Colonic mucosa (tissue), 4 donors: ENCODE results near the gene UGT1A10. TPM values are rescaled to one million over a fixed set of nuclear protein-coding genes. Genes with fewer than 3 reads are reported as not detected.
A peak's percentile ranks its signal among the peaks of the same experiment; 100 is the strongest.

Experiments used
- DNase-seq: peaks from one replicate; pipeline ENCODE4 v3.0.0-alpha.2; 2020
- H3K27ac ChIP-seq: fragments of 200-600 bp; one replicate; pipeline ENCODE4 v1.8.0; 2021
- H3K27me3 ChIP-seq: fragments of 200-600 bp; one replicate; pipeline ENCODE4 v1.8.0; 2021
- H3K36me3 ChIP-seq: fragments of 200-600 bp; one replicate; pipeline ENCODE4 v1.8.0; 2021
- H3K4me1 ChIP-seq: fragments of 200-600 bp; one replicate; pipeline ENCODE4 v1.8.0; 2021; ENCODE audit warnings: mild to moderate bottlenecking
- H3K4me3 ChIP-seq: fragments of 200-600 bp; one replicate; pipeline ENCODE4 v1.8.0; 2021
- H3K9ac ChIP-seq, 2 donors: one replicate each; pipeline ENCODE4 v1.7.0; 2013; ENCODE audit warnings: control low read depth in 2 of 2, low read depth in 2 of 2, low read length in 2 of 2
- H3K9me3 ChIP-seq: fragments of 200-600 bp; one replicate; pipeline ENCODE4 v1.8.0; 2021
- intact Hi-C: fragments of 100-400 bp; cut with DNase I; formaldehyde crosslinking; loops from one replicate; pipeline ENCODE4 v1.14.1; 2022
- total RNA-seq, 2 donors: library from RNA; stranded (reverse); fragmentation: NEBNext Ultra II Directional in 1 of 2; extraction: Animal tissue kit (Norgen Biotek cat#: 25700) in 1 of 2; gene quantifications; one replicate each; pipeline ENCODE4 v1.2.1, GENCODE V29; 2021
- TF ChIP-seq, protein P1 (sequence below): fragments of 200-600 bp; IDR thresholded peaks from one replicate; pipeline ENCODE4 v1.8.0; 2022; ENCODE audit warnings: antibody characterized with exemption, mild to moderate bottlenecking
- donor health status: healthy.
- donor health status: DM: no; HTN: no; CAD: no.
- donor health status: DM: no; HTN: no; CAD: no.

UGT1A10 gene
- total RNA-seq, 2 donors from 2014 or later = 45.2 to 82.9 TPM

DNA sequence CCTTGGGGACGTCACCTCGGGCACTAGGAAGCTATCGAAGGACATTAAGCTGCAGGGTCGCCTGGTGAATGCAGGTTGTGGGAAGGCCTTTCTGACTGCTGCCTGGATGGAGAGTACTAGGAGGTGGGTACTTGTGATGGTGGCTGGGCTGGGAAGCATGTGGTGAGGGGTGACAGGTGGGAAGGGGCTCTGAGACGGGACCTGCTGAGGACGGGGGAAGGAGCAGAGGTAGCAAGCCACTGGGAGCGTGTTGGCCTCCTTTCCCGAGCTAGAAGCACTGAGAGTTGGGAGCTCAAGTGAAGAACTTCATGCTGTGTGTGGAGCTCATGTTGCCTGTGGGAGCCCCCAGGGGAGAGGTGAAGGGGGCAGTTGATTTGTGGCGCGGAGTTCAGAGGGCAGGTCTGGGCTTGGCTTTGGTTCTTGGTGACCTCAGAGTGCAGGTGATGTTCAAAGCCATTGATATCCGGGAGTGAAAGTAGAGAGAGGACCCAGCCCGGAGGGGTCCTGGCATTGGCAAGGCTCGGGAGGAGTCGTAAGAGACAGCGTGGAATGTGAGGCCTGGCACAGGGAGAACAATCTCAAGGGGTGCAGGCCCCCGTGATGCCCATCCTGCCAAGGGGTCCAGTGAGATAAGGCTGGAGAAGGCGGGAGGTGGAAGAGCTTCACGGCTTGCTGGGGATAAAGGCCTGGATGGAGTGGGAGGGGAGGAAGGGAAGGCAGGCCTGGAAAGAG lies 155.1 kb downstream of the UGT1A10 start:
- no peaks in the 10 kb centered on the region for H3K36me3 ChIP-seq
- no peaks in the 10 kb centered on the region for H3K9me3 ChIP-seq
- intact Hi-C loops = no loop called here
- H3K9ac ChIP-seq = no peak overlapping the region
- H3K4me1 ChIP-seq = no peaks in the 10 kb centered on the region
- H3K27me3 ChIP-seq = no peaks in the 10 kb centered on the region
- H3K27ac ChIP-seq = no peak overlapping the region
- H3K4me3 ChIP-seq = no peak overlapping the region
- DNase-seq = no peak
- TF ChIP-seq, protein P1, sequence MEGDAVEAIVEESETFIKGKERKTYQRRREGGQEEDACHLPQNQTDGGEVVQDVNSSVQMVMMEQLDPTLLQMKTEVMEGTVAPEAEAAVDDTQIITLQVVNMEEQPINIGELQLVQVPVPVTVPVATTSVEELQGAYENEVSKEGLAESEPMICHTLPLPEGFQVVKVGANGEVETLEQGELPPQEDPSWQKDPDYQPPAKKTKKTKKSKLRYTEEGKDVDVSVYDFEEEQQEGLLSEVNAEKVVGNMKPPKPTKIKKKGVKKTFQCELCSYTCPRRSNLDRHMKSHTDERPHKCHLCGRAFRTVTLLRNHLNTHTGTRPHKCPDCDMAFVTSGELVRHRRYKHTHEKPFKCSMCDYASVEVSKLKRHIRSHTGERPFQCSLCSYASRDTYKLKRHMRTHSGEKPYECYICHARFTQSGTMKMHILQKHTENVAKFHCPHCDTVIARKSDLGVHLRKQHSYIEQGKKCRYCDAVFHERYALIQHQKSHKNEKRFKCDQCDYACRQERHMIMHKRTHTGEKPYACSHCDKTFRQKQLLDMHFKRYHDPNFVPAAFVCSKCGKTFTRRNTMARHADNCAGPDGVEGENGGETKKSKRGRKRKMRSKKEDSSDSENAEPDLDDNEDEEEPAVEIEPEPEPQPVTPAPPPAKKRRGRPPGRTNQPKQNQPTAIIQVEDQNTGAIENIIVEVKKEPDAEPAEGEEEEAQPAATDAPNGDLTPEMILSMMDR = no peak

DNA sequence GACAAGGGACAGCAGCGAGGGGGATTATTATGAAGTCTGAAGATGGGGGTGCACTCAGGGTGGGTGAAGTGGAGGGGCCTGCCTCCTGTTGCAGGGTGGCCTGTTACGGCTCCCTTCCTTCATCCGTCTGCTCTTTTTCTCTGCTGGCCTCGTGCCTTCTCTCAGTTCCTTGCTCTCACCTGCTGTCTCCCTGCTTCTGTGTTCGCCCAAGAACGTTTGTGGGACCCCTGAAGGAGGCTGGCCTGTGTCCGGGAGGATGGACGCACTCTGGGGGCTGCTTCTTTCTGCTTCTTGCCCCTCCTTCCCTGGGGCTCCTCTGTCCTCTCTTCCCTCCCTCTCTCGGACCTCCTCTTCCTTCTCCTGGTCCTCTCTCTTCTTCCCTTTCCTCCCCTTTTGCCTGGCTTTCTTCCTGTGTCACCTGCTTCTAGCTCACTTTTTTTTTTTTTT lies 155.7 kb downstream of the UGT1A10 start:
- TF ChIP-seq, protein P1 = no peak
- DNase-seq = no peak
- Histone ChIP-seq H3K36me3 (no peaks in the 10 kb centered on the region), H3K9ac (no peak overlapping the region), H3K4me3 (no peak overlapping the region), H3K9me3 (no peaks in the 10 kb centered on the region), H3K27ac (no peak overlapping the region), H3K27me3 (no peaks in the 10 kb centered on the region), H3K4me1 (no peaks in the 10 kb centered on the region)
- intact Hi-C loops = no loop called here

DNA sequence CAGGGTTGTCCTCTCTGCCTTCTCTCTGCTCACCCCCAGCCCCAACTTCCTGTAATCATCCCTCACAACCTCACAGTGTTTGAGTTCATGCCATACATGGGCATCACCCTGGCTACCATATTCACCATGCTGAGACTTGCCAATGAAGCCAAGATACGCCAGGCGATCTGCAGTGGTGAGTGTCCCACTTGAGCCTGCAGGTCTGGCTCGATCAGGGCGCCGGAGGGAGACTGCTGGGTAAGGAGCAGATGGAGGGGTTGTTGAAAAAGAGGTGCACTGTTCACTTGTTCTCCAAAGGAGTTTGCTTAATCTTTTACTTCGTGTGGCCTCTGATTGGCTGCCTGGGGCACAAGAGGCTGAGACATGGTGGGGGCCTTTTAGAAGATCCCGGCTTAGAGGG lies 156.5 kb downstream of the UGT1A10 start:
- Histone ChIP-seq H3K4me1 (no peaks in the 10 kb centered on the region), H3K27me3 (no peaks in the 10 kb centered on the region), H3K27ac (no peak overlapping the region), H3K4me3 (no peak overlapping the region), H3K36me3 (no peaks in the 10 kb centered on the region), H3K9ac (no peak overlapping the region), H3K9me3 (no peaks in the 10 kb centered on the region)
- TF ChIP-seq, protein P1 = no peak
- DNase-seq = no peak
- intact Hi-C loops = no loop called here

DNA sequence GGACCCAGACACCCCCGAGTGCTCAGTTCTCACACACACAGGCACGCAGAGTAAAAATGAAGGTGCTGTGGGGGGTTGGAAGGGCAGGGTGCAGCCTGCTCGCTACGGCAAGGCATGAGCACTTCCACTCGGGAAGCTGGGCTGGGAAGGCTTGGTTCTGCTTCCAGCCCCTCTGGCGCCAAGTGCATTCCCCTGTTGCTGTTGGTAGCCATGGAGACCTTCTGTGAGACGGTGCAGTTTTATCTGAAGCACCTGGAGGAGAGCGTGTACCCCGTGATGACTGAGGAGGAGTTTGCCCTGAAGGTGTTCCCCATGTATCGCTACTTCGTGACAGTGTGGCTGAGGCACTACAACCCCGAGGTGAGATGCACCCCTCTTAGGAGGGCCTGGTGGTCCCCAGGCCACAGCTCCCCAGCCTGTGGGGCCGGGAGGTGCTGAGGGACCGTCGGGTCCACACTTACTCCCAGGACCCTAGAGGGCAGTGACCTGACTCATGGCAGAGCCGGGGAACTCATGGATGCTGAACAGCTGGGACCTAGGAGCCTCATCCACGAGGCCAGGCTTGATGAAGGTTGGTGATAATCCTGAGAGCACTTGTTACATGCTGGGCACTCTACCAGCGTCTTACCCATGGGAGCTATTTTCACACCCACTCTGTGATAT lies 157.3 kb downstream of the UGT1A10 start:
- DNase-seq = no peak
- Histone ChIP-seq H3K9ac (no peak overlapping the region), H3K27me3 (no peaks in the 10 kb centered on the region), H3K27ac (no peak overlapping the region), H3K9me3 (no peaks in the 10 kb centered on the region), H3K36me3 (no peaks in the 10 kb centered on the region), H3K4me3 (no peak overlapping the region), H3K4me1 (no peaks in the 10 kb centered on the region)
- intact Hi-C loops = no loop called here
- TF ChIP-seq, protein P1 = no peak

DNA sequence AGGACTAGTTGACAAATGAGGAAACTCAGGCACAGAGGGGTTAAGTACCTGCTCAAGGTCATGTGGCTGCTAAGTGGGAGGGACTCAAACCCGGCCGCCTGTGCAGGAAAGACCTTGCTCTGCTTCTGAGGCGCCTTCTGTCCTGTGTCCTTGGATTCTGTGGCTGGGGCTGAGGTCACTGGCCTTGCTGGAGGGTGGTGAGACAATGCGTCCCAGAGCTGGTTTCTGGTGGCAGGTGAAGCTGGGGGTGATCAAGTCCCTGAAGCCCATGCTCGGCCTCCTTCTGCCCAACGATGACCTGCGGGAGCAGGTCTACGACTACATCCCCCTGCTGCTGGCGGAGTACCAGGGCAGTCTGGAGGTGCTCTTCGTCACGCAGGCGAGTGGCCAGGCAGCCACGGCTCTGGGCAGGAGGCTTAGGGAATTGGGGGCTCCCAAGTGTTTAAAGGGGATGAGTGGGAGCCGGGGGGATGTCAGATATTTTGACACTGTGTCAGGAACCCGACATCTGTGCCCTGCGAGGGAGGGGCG lies 157.9 kb downstream of the UGT1A10 start:
- DNase-seq = peak; percentile 15
- Histone ChIP-seq H3K9me3 (no peaks in the 10 kb centered on the region), H3K36me3 (no peaks in the 10 kb centered on the region), H3K4me1 (no peaks in the 10 kb centered on the region), H3K27ac (no peak overlapping the region), H3K27me3 (no peaks in the 10 kb centered on the region), H3K9ac (no peak overlapping the region), H3K4me3 (no peak overlapping the region)
- intact Hi-C loops = no loop called here
- TF ChIP-seq, protein P1 = no peak
